Activated CD4-positive, alpha-beta T cell treated with anti-CD3 and anti-CD28 coated beads, Interleukin-2, amount 10 ng/mL, durations not matched to agents 24 days and 14 days (primary cell): ENCODE data around the gene PFKP. TPM values are rescaled to one million over a fixed set of nuclear protein-coding genes. Genes with fewer than 3 reads are reported as not detected.

Experiments used
- DNase-seq: peaks from one replicate; pipeline ENCODE4 v3.0.0; 2022
- H3K27ac Mint-ChIP-seq: one replicate; pipeline ENCODE4 v1.8.0; 2022; ENCODE audit warnings: mild to moderate bottlenecking, mixed read lengths
- H3K27me3 Mint-ChIP-seq: one replicate; pipeline ENCODE4 v1.8.0; 2022; ENCODE audit warnings: mixed read lengths
- H3K36me3 Mint-ChIP-seq: one replicate; pipeline ENCODE4 v1.8.0; 2022; ENCODE audit warnings: low read depth, mild to moderate bottlenecking, mixed read lengths
- H3K4me1 Mint-ChIP-seq: one replicate; pipeline ENCODE4 v1.8.0; 2021; ENCODE audit warnings: mixed read lengths
- H3K4me3 Mint-ChIP-seq: one replicate; pipeline ENCODE4 v1.8.0; 2022; ENCODE audit warnings: mild to moderate bottlenecking, moderate library complexity, mixed read lengths
- H3K9me3 Mint-ChIP-seq: one replicate; pipeline ENCODE4 v1.8.0; 2021; ENCODE audit warnings: mixed read lengths
- intact Hi-C: fragments of 100-400 bp; cut with micrococcal nuclease; formaldehyde crosslinking; loops from one replicate; pipeline ENCODE4 v1.15.1; 2023
- total RNA-seq: library from RNA; stranded (reverse); gene quantifications from 2 replicates; pipeline ENCODE4 v1.2.3, GENCODE V29; 2022

The PFKP gene
- total RNA-seq, 1 donor from 2014 or later, result 294 TPM

GRCh38 chr10:3069876-3070275 is 2.5 kb downstream of the PFKP start:
- DNase-seq, result no peak
- intact Hi-C loops, result loop anchor here (10.0 kb wide), 1 partner anchor 1955 kb away; no protein-coding TSS in a partner anchor
- H3K27ac Mint-ChIP-seq, result peak overlapping the region; percentile 88
- H3K4me1 Mint-ChIP-seq, result peaks cover 48% of the 10 kb centered on the region
- H3K27me3 Mint-ChIP-seq, result peaks cover 12% of the 10 kb centered on the region
- H3K4me3 Mint-ChIP-seq, result peak overlapping the region; percentile 91
- peaks cover 61% of the 10 kb centered on the region for H3K36me3 Mint-ChIP-seq
- H3K9me3 Mint-ChIP-seq, result no peaks in the 10 kb centered on the region

DNA sequence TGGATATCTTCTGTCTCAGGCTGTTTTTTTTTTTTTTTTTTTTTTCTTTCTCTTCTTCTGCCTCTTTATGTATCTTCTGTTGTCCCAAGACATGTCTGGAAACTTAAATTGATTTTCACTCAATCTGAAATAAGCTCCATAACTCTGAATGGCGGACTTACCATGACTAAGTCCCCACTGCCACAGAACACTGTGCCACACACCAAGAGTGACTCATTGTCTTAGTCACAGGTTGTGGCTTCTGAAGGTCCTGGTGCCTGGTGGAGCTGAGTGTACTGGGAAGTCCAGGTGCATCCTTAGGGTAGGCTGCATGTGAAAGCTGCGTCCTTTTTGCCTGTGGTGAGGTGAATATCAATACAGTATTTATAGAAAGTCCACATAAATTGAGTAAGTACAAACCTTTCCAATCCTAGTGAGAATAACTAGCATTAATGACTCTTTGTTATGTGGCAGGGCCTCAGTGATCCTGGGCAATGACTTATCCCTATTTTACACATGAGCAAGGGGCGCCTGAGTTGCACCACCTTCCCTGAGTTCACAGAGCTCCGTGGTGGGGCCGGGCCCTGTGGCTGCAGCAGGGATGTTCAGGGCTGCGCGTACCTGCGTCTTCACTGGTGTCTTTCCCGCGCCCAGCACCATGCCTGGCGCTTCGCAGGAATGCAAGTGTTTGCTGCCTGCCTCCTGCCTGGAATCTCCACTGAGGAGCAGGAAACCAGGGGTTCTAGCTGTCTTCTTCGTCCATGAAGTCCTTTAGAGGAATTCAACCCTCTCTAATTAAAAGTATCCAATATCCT is 4.3 kb downstream of the PFKP start:
- no peaks in the 10 kb centered on the region for H3K9me3 Mint-ChIP-seq
- peaks cover 2% of the 10 kb centered on the region for H3K27me3 Mint-ChIP-seq
- peaks cover 72% of the 10 kb centered on the region for H3K36me3 Mint-ChIP-seq
- intact Hi-C loops, result loop anchor here (1.0 kb wide), 1 partner anchor 24 kb away; no protein-coding TSS in a partner anchor
- H3K27ac Mint-ChIP-seq, result peak overlapping the region; percentile 79
- H3K4me3 Mint-ChIP-seq, result peak overlapping the region; percentile 72
- H3K4me1 Mint-ChIP-seq, result peaks cover 58% of the 10 kb centered on the region
- peak; percentile 75 for DNase-seq

GRCh38 chr10:3072641-3073360 is 5.5 kb downstream of the PFKP start:
- intact Hi-C loops, result no loop called here
- H3K27me3 Mint-ChIP-seq, result no peaks in the 10 kb centered on the region
- H3K4me1 Mint-ChIP-seq, result peaks cover 62% of the 10 kb centered on the region
- H3K27ac Mint-ChIP-seq, result peak overlapping the region; percentile 28
- H3K4me3 Mint-ChIP-seq, result no peak overlapping the region
- H3K9me3 Mint-ChIP-seq, result no peaks in the 10 kb centered on the region
- H3K36me3 Mint-ChIP-seq, result peaks cover 78% of the 10 kb centered on the region
- DNase-seq, result no peak

DNA sequence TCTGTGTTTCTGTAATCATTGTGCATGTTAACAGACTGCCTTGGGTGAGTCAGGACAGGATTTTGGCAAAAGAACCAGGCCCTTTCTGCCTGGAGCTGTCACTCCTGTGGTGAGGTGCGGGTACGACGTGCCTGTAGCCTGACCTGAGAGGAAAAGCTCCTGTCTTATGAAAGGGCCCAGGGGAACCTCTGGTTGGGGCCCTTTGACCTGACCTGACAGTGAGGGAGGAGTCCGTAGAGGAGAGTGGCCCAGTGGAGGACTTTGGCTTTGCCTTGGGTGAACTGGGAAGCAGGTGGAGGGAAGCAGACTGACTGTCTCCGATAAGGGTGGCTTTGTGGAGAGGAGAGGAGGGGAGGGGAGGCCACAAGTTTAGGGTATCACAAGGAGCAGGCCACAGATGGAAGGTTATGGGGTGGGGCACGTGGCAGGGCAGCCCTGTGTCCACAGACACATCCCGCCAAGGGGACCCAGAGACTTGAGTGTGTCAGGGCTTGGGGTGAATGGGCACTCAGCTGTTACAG is 6.9 kb downstream of the PFKP start:
- no peak for DNase-seq
- intact Hi-C loops, result no loop called here
- Mint-ChIP-seq H3K27ac (peak overlapping the region; percentile 48), H3K27me3 (no peaks in the 10 kb centered on the region), H3K9me3 (no peaks in the 10 kb centered on the region), H3K4me1 (peaks cover 63% of the 10 kb centered on the region), H3K36me3 (peaks cover 80% of the 10 kb centered on the region), H3K4me3 (no peak overlapping the region)

GRCh38 chr10:3074985-3075600 is 7.7 kb downstream of the PFKP start:
- Mint-ChIP-seq H3K4me3 (no peak overlapping the region), H3K27ac (no peak overlapping the region), H3K27me3 (no peaks in the 10 kb centered on the region), H3K36me3 (peaks cover 75% of the 10 kb centered on the region), H3K4me1 (peaks cover 57% of the 10 kb centered on the region), H3K9me3 (no peaks in the 10 kb centered on the region)
- DNase-seq, result no peak
- intact Hi-C loops, result no loop called here

DNA sequence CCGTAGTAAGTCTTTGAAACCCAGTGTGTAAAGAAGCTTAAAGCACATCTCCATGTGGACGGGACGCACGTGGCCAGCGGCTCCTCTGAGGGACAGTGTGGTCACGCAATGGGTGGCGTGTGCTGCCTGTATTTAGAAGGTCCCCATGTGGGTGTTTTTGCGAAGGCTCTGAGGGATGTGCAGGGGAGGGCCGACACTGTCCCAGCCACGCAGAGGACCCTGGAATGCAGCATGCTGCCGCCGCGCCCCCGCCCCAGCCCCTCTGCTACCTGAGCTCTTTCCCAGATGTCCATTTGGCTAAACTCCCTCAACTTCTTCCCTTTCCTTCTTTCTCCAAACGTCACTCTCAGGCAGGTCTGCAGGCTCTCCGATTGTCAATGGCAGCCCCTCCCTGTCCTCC is 8.8 kb downstream of the PFKP start:
- intact Hi-C loops, result no loop called here
- no peak overlapping the region for H3K4me3 Mint-ChIP-seq
- peaks cover 72% of the 10 kb centered on the region for H3K36me3 Mint-ChIP-seq
- peaks cover 53% of the 10 kb centered on the region for H3K4me1 Mint-ChIP-seq
- no peak overlapping the region for H3K27ac Mint-ChIP-seq
- no peaks in the 10 kb centered on the region for H3K27me3 Mint-ChIP-seq
- DNase-seq, result no peak
- H3K9me3 Mint-ChIP-seq, result no peaks in the 10 kb centered on the region

- DNase-seq, result no peak
- Mint-ChIP-seq H3K9me3 (no peaks in the 10 kb centered on the region), H3K36me3 (peaks cover 64% of the 10 kb centered on the region), H3K4me3 (no peak overlapping the region), H3K27me3 (no peaks in the 10 kb centered on the region), H3K4me1 (peaks cover 43% of the 10 kb centered on the region), H3K27ac (no peak overlapping the region)
- intact Hi-C loops, result no loop called here
Measured at GRCh38 chr10:3077509-3077908, 10.2 kb downstream of the PFKP start.

GRCh38 chr10:3077940-3078630 is 10.7 kb downstream of the PFKP start:
- Mint-ChIP-seq H3K4me3 (no peak overlapping the region), H3K27ac (peak overlapping the region; percentile 8), H3K4me1 (peaks cover 40% of the 10 kb centered on the region), H3K36me3 (peaks cover 62% of the 10 kb centered on the region), H3K27me3 (no peaks in the 10 kb centered on the region), H3K9me3 (no peaks in the 10 kb centered on the region)
- DNase-seq, result no peak
- intact Hi-C loops, result no loop called here

DNA sequence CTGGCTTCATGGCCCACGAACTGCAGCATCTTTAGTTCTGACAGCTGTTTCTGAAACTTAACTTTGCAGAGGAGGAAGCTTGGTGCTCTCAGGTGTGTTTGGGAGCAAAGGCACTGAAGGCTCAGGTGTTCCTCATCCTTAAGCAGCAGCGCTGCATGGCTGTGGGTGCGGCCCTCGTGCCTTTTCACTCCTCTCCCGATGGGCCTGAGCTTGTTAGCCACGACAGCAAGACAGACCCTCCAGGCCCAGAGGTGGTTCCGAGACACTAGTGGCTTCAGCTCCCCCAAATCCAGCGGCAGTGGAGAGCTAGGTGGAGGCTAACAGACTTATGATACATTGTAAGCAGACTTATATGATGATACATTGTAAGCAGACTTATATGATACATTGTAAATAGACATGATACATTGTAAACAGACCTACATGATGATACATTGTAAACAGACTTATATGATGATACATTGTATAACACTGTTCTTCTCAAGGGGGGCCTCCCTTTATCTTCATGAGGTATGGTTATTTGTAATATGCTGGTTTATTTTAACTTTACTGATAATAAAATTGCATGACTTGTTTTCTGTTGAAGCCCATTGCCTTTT is 14.1 kb downstream of the PFKP start:
- no peaks in the 10 kb centered on the region for H3K9me3 Mint-ChIP-seq
- peaks cover 51% of the 10 kb centered on the region for H3K36me3 Mint-ChIP-seq

DNA sequence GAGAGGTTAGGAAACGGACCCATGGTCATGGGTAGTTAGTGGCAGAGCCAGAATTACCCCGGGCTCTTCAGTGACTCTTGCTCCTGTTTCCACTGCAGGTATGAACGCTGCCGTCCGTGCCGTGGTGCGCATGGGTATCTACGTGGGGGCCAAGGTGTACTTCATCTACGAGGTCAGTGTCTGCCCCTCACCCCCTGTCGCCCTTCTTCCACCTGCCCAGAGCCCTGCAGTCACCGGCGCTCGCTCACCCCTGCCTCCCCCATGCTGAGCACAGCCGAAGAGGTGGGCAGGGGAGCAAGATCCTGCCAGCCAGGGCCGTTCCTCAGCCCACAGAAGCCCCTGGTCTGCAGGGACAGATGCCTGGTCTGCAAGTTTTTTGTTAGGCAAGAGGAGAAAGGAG is 14.9 kb downstream of the PFKP start:
- Mint-ChIP-seq H3K27ac (no peak overlapping the region), H3K27me3 (no peaks in the 10 kb centered on the region), H3K4me3 (no peak overlapping the region), H3K9me3 (no peaks in the 10 kb centered on the region), H3K4me1 (peaks cover 27% of the 10 kb centered on the region), H3K36me3 (peaks cover 52% of the 10 kb centered on the region)
- intact Hi-C loops, result no loop called here
- no peak for DNase-seq

More for the DNA sequence above, 14.1 kb downstream of the PFKP start:
- peaks cover 26% of the 10 kb centered on the region for H3K4me1 Mint-ChIP-seq
- H3K27ac Mint-ChIP-seq, result no peak overlapping the region
- intact Hi-C loops, result no loop called here
- peak; percentile 55 for DNase-seq
- H3K27me3 Mint-ChIP-seq, result no peaks in the 10 kb centered on the region
- H3K4me3 Mint-ChIP-seq, result no peak overlapping the region

- Mint-ChIP-seq H3K4me1 (peaks cover 36% of the 10 kb centered on the region), H3K9me3 (no peaks in the 10 kb centered on the region), H3K4me3 (no peak overlapping the region), H3K27ac (peak overlapping the region; percentile 58), H3K27me3 (no peaks in the 10 kb centered on the region), H3K36me3 (peaks cover 50% of the 10 kb centered on the region)
- DNase-seq, result no peak
- intact Hi-C loops, result no loop called here
Measured at GRCh38 chr10:3085785-3086567, 18.6 kb downstream of the PFKP start.

- Mint-ChIP-seq H3K9me3 (no peaks in the 10 kb centered on the region), H3K4me3 (no peak overlapping the region), H3K27me3 (no peaks in the 10 kb centered on the region), H3K4me1 (peaks cover 59% of the 10 kb centered on the region), H3K27ac (no peak overlapping the region), H3K36me3 (peaks cover 65% of the 10 kb centered on the region)
- intact Hi-C loops, result no loop called here
- no peak for DNase-seq
Measured at GRCh38 chr10:3090388-3090787, 23.0 kb downstream of the PFKP start.
